A549 (cell line): ENCODE data around the gene BCL2L1. TPM values are rescaled to one million over a fixed set of nuclear protein-coding genes. Genes with fewer than 3 reads are reported as not detected.

Experiments used
- ATAC-seq, 2 experiments: fragments of 200-7000 bp in 1 of 2; fragments of >200 bp in 1 of 2; cut with Nextera tagmentation in 1 of 2; cut with Tn5 transposase in 1 of 2; 3 replicates each; pipeline versions ENCODE4 v1.8.0 to v1.9.1; 2018 to 2020; ENCODE audit warnings: mild to moderate bottlenecking in 1 of 2, moderate library complexity in 1 of 2
- CTCF ChIA-PET: fragments of 300-600 bp; sonication (Branson Sonifier 250); formaldehyde crosslinking; extraction: SDS; loops from one replicate; lab custom pipeline; 2021; ENCODE audit warnings: antibody characterized with exemption, inconsistent platforms; lab: Yijun Ruan, JAX
- POLR2A ChIA-PET: fragments of 350-600 bp; formaldehyde crosslinking; extraction: SDS; loops from one replicate; lab custom pipeline; 2021; ENCODE audit warnings: antibody characterized with exemption, inconsistent platforms; lab: Yijun Ruan, JAX
- DNase-seq, 2 experiments: peaks; one replicate each; pipeline versions ENCODE4 v3.0.0 to v3.0.0-alpha.2; 2011 to 2016; ENCODE audit warnings: low read depth in 1 of 2, low spot score in 1 of 2
- FAIRE-seq: peaks from 2 replicates; lab custom pipeline; 2011; peaks lifted over from hg19 to GRCh38; lab: Jason Lieb, UNC
- H3K27ac ChIP-seq, 2 experiments: fragments of >200 bp; sonication (Bioruptor Twin); formaldehyde crosslinking; 3 replicates each; pipeline ENCODE4 v1.5.1; 2016 to 2017
- H3K4me1 ChIP-seq: fragments of >200 bp; sonication (Bioruptor Twin); formaldehyde crosslinking; 3 replicates; pipeline ENCODE4 v1.6.1; 2016
- H3K4me2 ChIP-seq: fragments of >200 bp; sonication (Bioruptor Twin); formaldehyde crosslinking; 3 replicates; pipeline ENCODE4 v1.6.1; 2016
- H3K4me3 ChIP-seq: fragments of >200 bp; sonication (Bioruptor Twin); formaldehyde crosslinking; 3 replicates; pipeline ENCODE4 v1.5.1; 2016
- H3K9me3 ChIP-seq: fragments of >200 bp; sonication (Bioruptor Twin); formaldehyde crosslinking; 3 replicates; pipeline ENCODE4 v1.6.1; 2016
- CHD2 ChIP-seq: fragments of 150-350 bp; IDR thresholded peaks from 2 replicates; pipeline ENCODE4 v1.6.1; 2014; ENCODE audit warnings: low read length; ENCODE audit not compliant: partially characterized antibody
- CTCF ChIP-seq: fragments of >200 bp; sonication (Bioruptor Twin); formaldehyde crosslinking; IDR thresholded peaks from 3 replicates; pipeline ENCODE4 v1.5.1; 2016
- FOSB ChIP-seq: fragments of 250-450 bp; sonication (Bioruptor Pico); IDR thresholded peaks from 2 replicates; pipeline ENCODE4 v1.5.0; 2020; ENCODE audit warnings: mild to moderate bottlenecking, moderate library complexity
- FOXS1 ChIP-seq: fragments of 250-450 bp; sonication (Bioruptor Pico); IDR thresholded peaks from 2 replicates; pipeline ENCODE4 v1.5.0; 2020; ENCODE audit warnings: mild to moderate bottlenecking, moderate library complexity
- HDAC2 ChIP-seq: fragments of 200-600 bp; sonication (generic); IDR thresholded peaks from 2 replicates; pipeline ENCODE4 v1.6.1; 2016
- HEYL ChIP-seq: fragments of 250-450 bp; sonication (Bioruptor Pico); IDR thresholded peaks from 2 replicates; pipeline ENCODE4 v1.8.0; 2021; ENCODE audit warnings: mild to moderate bottlenecking, moderate library complexity
- HOXB13 ChIP-seq: fragments of 250-450 bp; sonication (Bioruptor Pico); IDR thresholded peaks from 2 replicates; pipeline ENCODE4 v1.5.0; 2020; ENCODE audit warnings: low read depth, mild to moderate bottlenecking, moderate library complexity
- HOXB5 ChIP-seq: fragments of 250-450 bp; sonication (Bioruptor Pico); IDR thresholded peaks from 2 replicates; pipeline ENCODE4 v1.5.0; 2020; ENCODE audit warnings: mild to moderate bottlenecking, moderate library complexity
- MAZ ChIP-seq: fragments of 150-350 bp; IDR thresholded peaks from 2 replicates; pipeline ENCODE4 v1.6.1; 2014; ENCODE audit warnings: antibody characterized with exemption, low read depth, low read length, borderline replicate concordance
- NFE2L2 ChIP-seq: fragments of 150-350 bp; conservative IDR thresholded peaks from 2 replicates; pipeline ENCODE4 v1.6.1; 2014; ENCODE audit warnings: low read length
- RARB ChIP-seq: fragments of 250-450 bp; sonication (Bioruptor Pico); IDR thresholded peaks from 2 replicates; pipeline ENCODE4 v1.8.0; 2021; ENCODE audit warnings: mild to moderate bottlenecking, moderate library complexity
- REST ChIP-seq: fragments of 200-600 bp; sonication (generic); IDR thresholded peaks from 2 replicates; pipeline ENCODE4 v1.6.1; 2016; ENCODE audit warnings: antibody characterized with exemption, mild to moderate bottlenecking, moderate library complexity
- ZC3H11A ChIP-seq: fragments of 450-650 bp; IDR thresholded peaks from 2 replicates; pipeline ENCODE4 v1.6.1; 2014; ENCODE audit warnings: antibody characterized with exemption, mild to moderate bottlenecking
- ZFP36 ChIP-seq: fragments of 450-650 bp; IDR thresholded peaks from 2 replicates; pipeline ENCODE4 v1.6.1; 2014; ENCODE audit warnings: borderline replicate concordance; ENCODE audit not compliant: partially characterized antibody
- WGBS: methylation state at CpG from one replicate; pipeline ENCODE4 v1.1.6; 2017; ENCODE audit errors: missing lambda C conversion rate; 5-methylcytosine and 5-hydroxymethylcytosine counted together
- polyA plus RNA-seq, 4 experiments: library from polyadenylated mRNA; depleted of rRNA in 3 of 4; stranded (reverse); fragments of >200 nt; fragmentation: RNase III in 1 of 4; extraction: RNeasy Plus Mini Kit Qiagen cat#74134 plus additional on column Dnase treatment in 1 of 4; gene quantifications; 2 replicates in 3 of 4; 3 replicates in 1 of 4; pipeline ENCODE4 v1.2.3, GENCODE V29; 2011 to 2017
- TF ChIP-seq, protein P1 (sequence below): fragments of 450-650 bp; IDR thresholded peaks from 2 replicates; pipeline ENCODE4 v1.6.1; 2014; ENCODE audit warnings: antibody characterized with exemption
- TF ChIP-seq, protein P2 (sequence below): fragments of 250-450 bp; sonication (Bioruptor Pico); IDR thresholded peaks from 2 replicates; pipeline ENCODE4 v1.5.0; 2021; ENCODE audit warnings: mild to moderate bottlenecking, moderate library complexity, borderline replicate concordance

The BCL2L1 gene
- polyA plus RNA-seq, 2 of the 4 experiments (the other 2 are of a cell fraction), result 154 to 178 TPM

GRCh38 chr20:31640259-31640658 lies 82.4 kb downstream of the BCL2L1 start:
- 28% methylated on average over 3 of the region's 3 CpGs for WGBS
- H3K4me1 ChIP-seq, result no peaks in the 10 kb centered on the region
- no peak overlapping the region for H3K27ac ChIP-seq
- ATAC-seq (no peak; a peak in 3 of 6 replicates), FAIRE-seq (no peak), DNase-seq (no peak)
- peak; percentile 27 for TF ChIP-seq ZFP36
- no peak for TF ChIP-seq HOXB13 (CRISPR knock-in tag)
- no peak overlapping the region for H3K4me2 ChIP-seq
- no peaks in the 10 kb centered on the region for H3K9me3 ChIP-seq
- ChIA-PET CTCF (interaction anchor here (1.5 to 14.5 kb wide), 6 partner anchors 7 to 83 kb away, joined by 4 to 197 read pairs (median 8); partner anchors contain the start of gene BCL2L1), POLR2A (no interaction called here)
- H3K4me3 ChIP-seq, result no peak overlapping the region

- ATAC-seq, result no peak
- H3K9me3 ChIP-seq, result no peaks in the 10 kb centered on the region
- 0 out of 6 replicates have a peak overlapping the region, but pooled peaks of 1 of the 2 experiments have one; percentile 21 for H3K27ac ChIP-seq
- H3K4me1 ChIP-seq, result no peaks in the 10 kb centered on the region
- 46% methylated on average over 4 of the region's 4 CpGs for WGBS
- FAIRE-seq, result no peak
- no peak overlapping the region for H3K4me2 ChIP-seq
- CTCF ChIA-PET, result interaction anchor here (1.3 to 14.5 kb wide), 6 partner anchors 21 to 85 kb away, joined by 3 to 197 read pairs (median 8); partner anchors contain the start of gene BCL2L1
- no peak overlapping the region for H3K4me3 ChIP-seq
- TF ChIP-seq FOSB (CRISPR knock-in tag) (no peak), RARB (CRISPR knock-in tag) (no peak), FOXS1 (CRISPR knock-in tag) (no peak), MAZ (no peak), NFE2L2 (no peak), REST (no peak), HEYL (no peak), ZC3H11A (no peak), HDAC2 (no peak), CHD2 (no peak), HOXB5 (CRISPR knock-in tag) (no peak), CTCF (no peak)
- TF ChIP-seq, protein P1, sequence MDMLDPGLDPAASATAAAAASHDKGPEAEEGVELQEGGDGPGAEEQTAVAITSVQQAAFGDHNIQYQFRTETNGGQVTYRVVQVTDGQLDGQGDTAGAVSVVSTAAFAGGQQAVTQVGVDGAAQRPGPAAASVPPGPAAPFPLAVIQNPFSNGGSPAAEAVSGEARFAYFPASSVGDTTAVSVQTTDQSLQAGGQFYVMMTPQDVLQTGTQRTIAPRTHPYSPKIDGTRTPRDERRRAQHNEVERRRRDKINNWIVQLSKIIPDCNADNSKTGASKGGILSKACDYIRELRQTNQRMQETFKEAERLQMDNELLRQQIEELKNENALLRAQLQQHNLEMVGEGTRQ, result no peak
- TF ChIP-seq, protein P2, sequence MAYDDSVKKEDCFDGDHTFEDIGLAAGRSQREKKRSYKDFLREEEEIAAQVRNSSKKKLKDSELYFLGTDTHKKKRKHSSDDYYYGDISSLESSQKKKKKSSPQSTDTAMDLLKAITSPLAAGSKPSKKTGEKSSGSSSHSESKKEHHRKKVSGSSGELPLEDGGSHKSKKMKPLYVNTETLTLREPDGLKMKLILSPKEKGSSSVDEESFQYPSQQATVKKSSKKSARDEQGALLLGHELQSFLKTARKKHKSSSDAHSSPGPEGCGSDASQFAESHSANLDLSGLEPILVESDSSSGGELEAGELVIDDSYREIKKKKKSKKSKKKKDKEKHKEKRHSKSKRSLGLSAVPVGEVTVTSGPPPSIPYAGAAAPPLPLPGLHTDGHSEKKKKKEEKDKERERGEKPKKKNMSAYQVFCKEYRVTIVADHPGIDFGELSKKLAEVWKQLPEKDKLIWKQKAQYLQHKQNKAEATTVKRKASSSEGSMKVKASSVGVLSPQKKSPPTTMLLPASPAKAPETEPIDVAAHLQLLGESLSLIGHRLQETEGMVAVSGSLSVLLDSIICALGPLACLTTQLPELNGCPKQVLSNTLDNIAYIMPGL (CRISPR knock-in tag), result no peak
- TF ChIP-seq, all 56 proteins: peak for 0
- DNase-seq, result no peak
- POLR2A ChIA-PET, result no interaction called here
These were observed 83.9 kb downstream of the BCL2L1 start for GRCh38 chr20:31638816-31639215.
